GM18520 (cell line): ENCODE data around the gene SLC6A11.

Experiments
- ATAC-seq: cut with Tn5 transposase; IDR thresholded peaks from one replicate; pipeline ENCODE4 v1.9.1; 2021; ENCODE audit not compliant: unreplicated experiment

SLC6A11 gene

GRCh38 chr3:10788451-10788850, 27.6 kb upstream of the SLC6A11 start:
- no peak for ATAC-seq

DNA sequence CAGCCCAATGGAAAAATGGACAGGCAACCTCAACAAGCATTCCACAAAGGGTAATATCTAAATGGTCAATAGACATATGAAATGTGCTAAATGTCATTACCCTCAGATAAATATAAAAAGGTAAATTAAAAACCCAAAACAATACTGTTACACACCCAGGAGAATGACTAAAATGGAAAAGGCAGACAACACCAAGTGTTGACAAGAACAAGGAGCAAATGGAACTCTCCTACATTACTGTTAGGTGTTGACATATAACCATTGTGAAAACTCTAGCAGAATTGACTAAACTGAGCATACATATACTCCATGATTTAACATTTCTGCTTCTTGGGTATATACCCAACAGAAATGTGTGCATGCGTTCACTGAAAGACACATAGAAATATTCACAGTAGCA, 25.3 kb upstream of the SLC6A11 start:
- ATAC-seq, result no peak

DNA sequence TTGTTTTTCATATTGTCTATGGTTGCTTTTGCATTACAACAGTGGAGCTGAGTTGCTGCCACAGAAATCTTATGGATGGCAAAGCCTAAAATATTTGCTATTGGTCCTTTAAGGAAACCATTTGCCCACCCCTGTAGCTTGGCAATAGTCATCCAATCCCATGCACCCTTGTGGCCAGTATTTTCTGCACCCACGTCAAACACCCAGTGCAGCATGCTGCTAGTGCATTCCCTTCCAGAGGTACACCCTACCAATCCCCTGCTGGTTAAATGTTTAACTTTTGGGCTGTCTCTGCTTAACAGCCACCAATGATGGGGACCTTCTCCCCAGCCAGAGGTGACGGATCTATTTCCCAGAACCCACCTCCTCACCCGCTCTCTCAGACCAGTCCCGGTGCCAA, 23.8 kb upstream of the SLC6A11 start:
- no peak for ATAC-seq

- no peak for ATAC-seq
Measured at GRCh38 chr3:10798600-10799367, 17.2 kb upstream of the SLC6A11 start.

DNA sequence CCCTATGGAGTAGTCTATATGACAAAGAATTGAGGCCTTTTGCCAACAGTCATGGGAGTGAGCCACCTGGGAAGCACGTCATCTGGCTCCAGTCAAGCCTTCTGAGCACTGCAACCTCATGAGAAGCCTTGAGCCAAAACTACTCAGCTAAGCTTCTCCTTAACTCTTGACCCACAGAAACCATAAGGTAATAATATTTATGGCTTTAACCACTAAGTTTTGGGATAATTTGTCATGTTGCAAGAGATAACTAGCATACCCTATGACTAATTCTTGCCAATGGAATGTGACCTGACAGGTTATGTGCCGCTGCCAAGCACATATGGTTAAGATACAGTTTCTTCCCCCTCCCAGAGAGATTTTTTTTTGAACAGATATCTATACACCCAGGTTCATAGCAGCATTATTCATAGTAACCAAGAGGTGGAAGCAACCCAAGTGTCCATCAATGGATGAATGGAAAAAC, 11.8 kb upstream of the SLC6A11 start:
- no peak for ATAC-seq

- no peak for ATAC-seq
Measured at GRCh38 chr3:10806006-10806405, 10.0 kb upstream of the SLC6A11 start.

DNA sequence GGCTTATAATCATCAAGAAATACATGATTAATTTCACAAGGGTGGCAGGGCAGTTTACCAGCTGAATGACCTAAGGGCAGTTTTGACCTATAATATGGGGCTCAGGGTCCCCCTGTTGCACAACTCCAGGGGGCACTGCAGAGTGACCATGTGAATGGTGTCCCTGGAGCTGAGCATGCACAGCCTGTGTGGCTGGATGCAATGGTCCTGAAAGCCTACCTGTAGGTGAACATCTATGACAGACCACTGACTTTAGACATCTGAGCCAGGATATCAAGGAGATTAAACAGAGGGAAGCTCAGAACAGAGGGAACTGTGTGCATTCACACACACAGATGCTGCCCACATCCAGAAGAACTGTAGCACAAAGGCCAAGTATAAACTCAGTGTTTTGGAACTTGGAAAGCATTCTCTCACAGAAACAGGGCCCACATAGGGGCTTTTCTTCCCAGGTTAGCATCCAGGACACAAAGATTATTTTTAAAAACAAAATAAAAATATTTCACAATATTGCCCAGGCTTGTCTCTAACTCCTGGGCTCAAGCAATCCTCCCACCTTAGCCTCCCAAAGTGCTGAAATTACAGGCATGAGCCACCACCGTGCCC, 7.8 kb upstream of the SLC6A11 start:
- no peak for ATAC-seq

- no peak for ATAC-seq
Measured at GRCh38 chr3:10808974-10809373, 7.1 kb upstream of the SLC6A11 start.

GRCh38 chr3:10810376-10810775, 5.7 kb upstream of the SLC6A11 start:
- ATAC-seq, result no peak

- ATAC-seq, result no peak
Measured at GRCh38 chr3:10813425-10813824, 2.6 kb upstream of the SLC6A11 start.

DNA sequence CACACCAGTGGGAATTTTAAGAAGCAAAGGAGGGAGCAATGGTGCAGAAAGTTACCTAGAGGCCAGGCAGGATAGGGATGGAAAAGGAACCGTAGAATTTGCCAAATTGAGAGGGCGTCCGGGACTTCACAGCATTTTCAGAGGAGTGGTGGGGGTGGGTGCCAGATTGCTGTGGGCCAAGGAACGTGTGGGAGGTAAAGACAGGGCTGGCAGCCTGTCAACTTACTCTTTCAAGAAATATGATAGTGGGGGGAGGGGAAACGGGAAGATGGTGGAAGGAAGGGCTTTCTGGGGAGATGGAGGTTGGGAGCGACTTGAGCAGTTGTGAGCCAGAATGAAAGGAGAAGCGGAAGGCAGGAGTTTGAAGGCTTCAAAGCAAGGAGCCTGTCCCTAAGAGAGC, 1.4 kb upstream of the SLC6A11 start:
- ATAC-seq, result no peak

GRCh38 chr3:10815487-10815886, 541 bp upstream of the SLC6A11 start:
- ATAC-seq, result no peak

DNA sequence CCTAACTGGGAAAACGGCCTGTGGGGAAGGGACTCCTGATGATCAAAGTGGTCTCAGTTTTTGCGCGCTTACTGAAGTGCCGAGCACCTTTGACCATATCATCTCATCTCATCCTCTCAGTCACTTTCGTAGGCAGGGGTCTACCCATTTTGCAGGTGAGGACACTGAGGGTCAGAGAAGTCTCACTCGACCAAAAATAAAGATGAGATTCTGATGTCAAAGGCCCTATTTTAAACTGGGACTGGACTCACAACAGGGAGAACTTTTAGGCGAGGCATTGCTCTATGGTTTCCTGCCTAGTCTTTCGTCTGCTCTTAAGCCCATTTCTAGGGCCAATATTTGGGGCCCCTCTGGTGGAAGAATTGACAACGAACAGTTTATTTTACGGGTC, 830 bp downstream of the SLC6A11 start:
- no peak for ATAC-seq

DNA sequence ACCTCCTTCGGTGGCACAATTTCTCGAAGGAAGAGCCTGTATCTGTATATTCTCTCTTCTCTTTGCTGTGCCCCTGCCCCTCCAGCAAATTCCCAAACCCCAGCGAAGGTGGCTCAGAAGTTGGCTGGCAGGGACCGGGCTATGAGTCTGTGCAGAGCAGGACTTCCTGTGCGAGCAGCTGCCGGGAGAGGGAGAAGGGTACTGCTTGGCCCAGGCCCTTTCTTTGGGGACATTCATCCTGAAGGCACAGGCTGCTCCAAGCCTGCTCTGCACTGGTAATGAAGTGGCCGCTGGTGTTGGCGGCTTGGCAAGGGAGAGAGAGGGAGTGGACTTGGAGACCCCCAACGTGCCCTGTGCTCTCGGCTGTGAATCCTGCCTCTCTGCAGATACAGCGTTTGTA, 1.5 kb downstream of the SLC6A11 start:
- ATAC-seq, result no peak

DNA sequence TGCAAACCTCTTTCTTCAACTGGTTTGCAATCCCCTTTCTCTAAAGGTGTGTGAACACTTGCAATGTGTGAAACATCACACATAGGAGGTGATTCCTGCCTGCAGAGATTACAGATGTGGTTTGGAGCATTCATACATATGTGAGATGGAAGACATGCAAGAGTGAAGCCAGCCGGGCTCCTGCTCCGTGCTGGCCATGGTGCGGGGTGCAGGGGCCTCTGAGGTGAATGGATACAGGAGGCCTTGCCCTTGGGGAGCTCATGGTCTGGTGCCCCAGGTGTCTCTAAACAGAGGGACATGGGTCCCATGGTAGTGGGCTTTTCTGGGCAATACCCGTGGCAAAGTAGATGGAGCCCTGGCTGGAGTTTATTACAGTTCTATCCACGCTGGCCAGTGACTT, 6.0 kb downstream of the SLC6A11 start:
- no peak for ATAC-seq

GRCh38 chr3:10822708-10823515, 6.9 kb downstream of the SLC6A11 start:
- no peak for ATAC-seq

DNA sequence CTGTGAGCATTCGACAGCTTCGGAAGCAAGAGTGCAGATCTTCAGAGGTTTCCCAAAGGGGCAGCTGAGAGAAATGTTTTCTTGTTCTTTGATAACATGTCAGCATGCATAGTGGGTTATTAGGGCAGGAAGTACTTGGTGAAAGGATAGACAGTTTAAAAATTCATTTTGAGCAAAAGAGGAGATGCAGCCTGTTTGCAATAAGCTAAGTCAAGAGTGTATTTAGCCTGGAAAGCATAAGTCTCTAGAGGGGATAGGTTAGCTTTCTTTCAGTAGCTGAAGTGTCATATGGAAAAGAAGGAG, 7.4 kb downstream of the SLC6A11 start:
- ATAC-seq, result no peak

DNA sequence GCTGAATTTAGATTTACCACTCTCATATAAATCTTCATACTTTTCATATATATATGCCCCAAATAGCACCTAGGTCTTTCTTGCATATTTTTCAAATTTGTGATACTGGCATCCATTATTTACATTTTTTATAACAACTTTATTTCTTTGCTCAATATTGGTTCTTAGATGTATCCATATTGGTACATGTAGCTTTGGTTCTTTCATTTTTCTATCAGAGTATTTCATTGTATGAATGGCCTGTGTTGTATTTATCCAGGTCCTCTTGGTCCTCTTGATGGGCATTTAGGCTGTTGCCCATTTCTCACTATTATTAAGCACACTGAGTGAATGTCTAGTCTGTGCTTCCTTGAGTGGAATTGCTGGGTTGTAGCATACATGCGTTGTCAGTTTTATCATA, 8.4 kb downstream of the SLC6A11 start:
- ATAC-seq, result no peak

DNA sequence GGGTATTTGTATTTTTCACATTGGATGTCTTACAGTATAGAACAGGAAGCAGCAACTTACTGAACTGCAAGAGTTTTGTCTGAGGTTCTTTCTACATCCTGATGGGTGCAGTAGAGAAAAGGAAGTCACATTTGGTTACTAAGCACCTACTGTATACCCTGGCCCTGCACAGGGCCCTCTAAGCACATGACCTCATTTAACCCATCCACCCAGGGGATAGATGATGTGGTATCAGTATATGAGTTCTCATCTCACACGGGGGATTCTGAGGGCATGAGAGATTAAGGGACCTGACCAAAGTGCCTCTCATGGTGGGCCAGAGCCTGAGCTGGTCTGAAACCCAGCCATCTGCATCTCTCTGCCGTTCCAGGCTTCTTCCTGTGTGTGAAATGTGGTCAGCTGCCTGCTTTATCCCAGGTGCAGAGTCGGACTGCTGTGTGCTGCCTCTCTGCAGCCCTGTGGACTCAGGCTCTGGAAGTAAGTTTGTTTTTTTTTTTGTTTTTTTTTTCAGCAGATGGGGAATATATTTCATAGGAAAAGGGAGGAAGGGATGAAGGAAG, 17.9 kb downstream of the SLC6A11 start:
- ATAC-seq, result no peak

DNA sequence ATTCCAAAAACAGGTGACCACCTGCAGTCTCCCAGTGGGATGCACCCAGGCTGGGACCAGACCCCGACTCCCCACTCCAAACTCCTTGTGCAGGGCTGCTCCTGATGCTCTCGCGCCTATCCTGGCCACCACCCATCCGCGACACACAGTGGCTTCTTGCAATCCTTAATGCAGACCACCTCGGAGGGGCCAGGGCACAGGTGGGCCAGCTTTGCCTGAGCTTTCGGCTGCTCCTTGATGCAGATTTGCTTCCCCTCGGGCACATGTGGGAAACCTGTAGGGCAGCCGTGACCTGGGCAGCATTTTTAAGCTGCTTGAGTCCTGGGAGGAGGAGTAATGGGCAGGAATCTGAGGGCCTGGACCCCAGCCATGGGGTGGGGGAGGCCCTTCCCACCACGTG, 18.9 kb downstream of the SLC6A11 start:
- ATAC-seq, result no peak

DNA sequence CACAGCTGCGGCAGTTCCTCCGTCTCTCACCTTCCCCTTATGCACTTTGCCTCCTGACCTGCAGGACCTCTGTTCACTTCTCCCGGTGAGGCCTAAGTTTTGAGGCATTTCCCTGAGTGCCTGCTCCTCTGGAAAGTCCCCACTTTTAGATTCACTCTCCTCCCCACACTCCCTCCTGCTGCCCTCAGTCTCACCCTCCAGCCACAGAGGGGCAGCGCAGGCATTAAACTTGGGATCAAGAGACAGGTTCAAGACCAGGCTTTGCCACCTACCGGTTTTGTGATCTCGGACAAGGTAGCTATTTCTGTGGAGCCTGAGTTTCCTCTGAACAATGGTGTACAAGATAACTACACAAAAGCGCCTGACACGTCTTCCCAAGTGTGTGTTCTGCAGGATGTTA, 19.4 kb downstream of the SLC6A11 start:
- no peak for ATAC-seq

GRCh38 chr3:10836676-10837075, 20.6 kb downstream of the SLC6A11 start:
- ATAC-seq, result no peak
